DMS114 treated with DMSO at 0.1 percent for 48 hours (cell line): Measurements from ENCODE around the gene ABCC2.
"Not testable (repeated sequence)": the region's sequence is repeated elsewhere in the genome, so short reads cannot be mapped to it uniquely, and the experiment has no call there.

Experiments used
- DNase-seq: peaks from one replicate; lab custom pipeline; 2025; ENCODE audit not compliant: unreplicated experiment; lab: John Stamatoyannopoulos, UW

The ABCC2 gene

GRCh38 chr10:99782447-99783286, at the start of gene ABCC2:
Gene ABCC2, plus strand, starts transcription at chr10:99782640. Its CDS starts 205 bp downstream, at chr10:99782845.
- DNase-seq = no peak

GRCh38 chr10:99733366-99733765, 49.1 kb upstream of the ABCC2 start:
- DNase-seq = no peak

- not testable (repeated sequence) for DNase-seq
Observed at GRCh38 chr10:99734111-99734510, 48.3 kb upstream of the ABCC2 start.

- no peak for DNase-seq
Observed at GRCh38 chr10:99740260-99740659, 42.2 kb upstream of the ABCC2 start.

- no peak for DNase-seq
Observed at GRCh38 chr10:99740933-99741559, 41.4 kb upstream of the ABCC2 start.

- no peak for DNase-seq
Observed at GRCh38 chr10:99742254-99742653, 40.2 kb upstream of the ABCC2 start.

- DNase-seq = no peak
Observed at GRCh38 chr10:99742701-99743100, 39.7 kb upstream of the ABCC2 start.

- no peak for DNase-seq
Observed at GRCh38 chr10:99743841-99744240, 38.6 kb upstream of the ABCC2 start.

GRCh38 chr10:99746166-99746565, 36.3 kb upstream of the ABCC2 start:
- DNase-seq = not testable (repeated sequence)

GRCh38 chr10:99748823-99749451, 33.5 kb upstream of the ABCC2 start:
- DNase-seq = no peak

- no peak for DNase-seq
Observed at GRCh38 chr10:99750641-99751040, 31.8 kb upstream of the ABCC2 start.

- DNase-seq = no peak
Observed at GRCh38 chr10:99754670-99755069, 27.8 kb upstream of the ABCC2 start.

GRCh38 chr10:99756159-99756558, 26.3 kb upstream of the ABCC2 start:
- no peak for DNase-seq

- DNase-seq = no peak
Observed at GRCh38 chr10:99758211-99758891, 24.1 kb upstream of the ABCC2 start.

- DNase-seq = no peak
Observed at GRCh38 chr10:99760321-99760720, 22.1 kb upstream of the ABCC2 start.

GRCh38 chr10:99761365-99761764, 21.1 kb upstream of the ABCC2 start:
- DNase-seq = no peak

- no peak for DNase-seq
Observed at GRCh38 chr10:99765672-99766301, 16.7 kb upstream of the ABCC2 start.

GRCh38 chr10:99766302-99766681, 16.1 kb upstream of the ABCC2 start:
- DNase-seq = no peak

- DNase-seq = no peak
Observed at GRCh38 chr10:99767901-99768300, 14.5 kb upstream of the ABCC2 start.

- no peak for DNase-seq
Observed at GRCh38 chr10:99768556-99768955, 13.9 kb upstream of the ABCC2 start.

GRCh38 chr10:99769706-99770105, 12.7 kb upstream of the ABCC2 start:
- no peak for DNase-seq
